Jurkat, Clone E6-1 (cell line): ENCODE data around the gene SESTD1.
"Not testable (repeated sequence)": the region's sequence is repeated elsewhere in the genome, so short reads cannot be mapped to it uniquely, and the experiment has no call there.

ENCODE experiments used
- DNase-seq: peaks from one replicate; pipeline ENCODE4 v3.0.0-alpha.2; 2011; ENCODE audit warnings: low read depth, low spot score
- H3K4me3 ChIP-seq: 2 replicates; pipeline ENCODE4 v1.5.1; 2011; ENCODE audit warnings: mild to moderate bottlenecking, low read length, control low read depth, moderate library complexity

Gene SESTD1

DNA sequence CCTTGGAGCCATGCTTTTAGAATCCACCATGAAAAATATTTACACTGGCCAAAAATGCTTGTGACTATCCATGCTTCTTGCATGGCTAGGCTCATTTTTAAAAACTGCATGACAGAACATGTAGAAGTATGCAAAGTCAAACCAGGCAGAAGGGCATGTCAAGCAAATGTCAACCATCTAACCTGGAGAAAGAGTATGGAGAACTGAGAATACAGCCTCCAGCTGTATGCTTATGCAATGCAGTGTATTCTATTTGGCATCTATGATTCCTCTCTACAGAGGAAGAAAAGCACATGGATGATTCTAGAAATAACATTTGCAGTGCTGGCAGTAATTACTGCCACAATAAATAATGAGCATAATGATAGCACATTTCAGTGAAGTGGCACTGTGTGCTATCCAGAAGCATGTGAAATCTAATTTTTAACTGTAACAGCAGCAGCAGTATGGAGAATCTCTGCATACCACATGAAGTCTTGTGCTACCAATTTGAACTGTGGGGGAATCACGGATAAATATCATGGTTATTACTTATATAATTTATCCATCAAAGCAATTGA, 127.4 kb downstream of the SESTD1 start:
- no peak for DNase-seq

GRCh38 chr2:179133016-179133415, 131.6 kb downstream of the SESTD1 start:
- DNase-seq, result no peak
- H3K4me3 ChIP-seq, result no peak overlapping the region

More for the DNA sequence above, 127.4 kb downstream of the SESTD1 start:
- H3K4me3 ChIP-seq, result no peak overlapping the region

DNA sequence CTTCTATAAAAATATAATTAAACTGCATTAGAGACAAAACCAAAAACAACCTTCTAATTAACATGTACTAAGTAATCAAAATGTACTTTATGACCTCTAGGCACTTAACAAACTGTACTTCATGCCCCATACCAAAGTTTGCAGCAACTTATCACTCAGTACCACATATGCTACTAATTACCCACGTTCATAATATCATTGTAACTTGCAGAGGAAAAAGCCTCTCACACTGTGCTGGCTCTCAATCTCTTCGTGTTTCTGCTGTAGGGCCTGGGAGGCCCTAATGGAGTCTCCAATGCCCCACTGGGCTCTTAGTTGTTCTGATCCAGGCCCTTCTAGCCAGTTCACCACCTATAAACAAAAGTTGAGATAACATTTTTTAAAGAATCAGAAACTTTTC, 132.6 kb downstream of the SESTD1 start:
- no peak for DNase-seq
- no peak overlapping the region for H3K4me3 ChIP-seq

GRCh38 chr2:179130560-179130959, 134.1 kb downstream of the SESTD1 start:
- DNase-seq, result no peak
- H3K4me3 ChIP-seq, result no peak overlapping the region

- DNase-seq, result no peak
- H3K4me3 ChIP-seq, result no peak overlapping the region
These were observed 134.9 kb downstream of the SESTD1 start for GRCh38 chr2:179129574-179130238.

GRCh38 chr2:179125404-179125803, 139.2 kb downstream of the SESTD1 start:
- no peak overlapping the region for H3K4me3 ChIP-seq
- no peak for DNase-seq

GRCh38 chr2:179124282-179124681, 140.3 kb downstream of the SESTD1 start:
- H3K4me3 ChIP-seq, result no peak overlapping the region
- no peak for DNase-seq

DNA sequence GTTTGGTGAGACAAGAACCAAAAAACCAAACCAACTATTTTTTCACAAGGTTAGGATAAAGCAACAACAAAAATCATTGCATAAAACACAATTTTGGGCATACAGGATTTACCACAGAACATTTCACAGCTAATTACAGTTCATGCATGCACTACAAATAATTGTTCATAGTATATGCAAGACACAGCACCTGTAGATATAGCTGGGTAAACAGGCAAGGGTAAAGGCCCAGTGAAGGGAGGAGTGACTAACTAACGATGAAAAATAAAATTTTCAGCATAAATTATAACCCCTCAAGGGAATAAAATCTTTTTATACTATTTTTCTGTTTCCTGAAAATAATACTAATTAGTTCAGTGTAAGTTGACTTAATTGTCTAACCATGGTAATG, 141.4 kb downstream of the SESTD1 start:
- H3K4me3 ChIP-seq, result no peak overlapping the region
- no peak for DNase-seq

DNA sequence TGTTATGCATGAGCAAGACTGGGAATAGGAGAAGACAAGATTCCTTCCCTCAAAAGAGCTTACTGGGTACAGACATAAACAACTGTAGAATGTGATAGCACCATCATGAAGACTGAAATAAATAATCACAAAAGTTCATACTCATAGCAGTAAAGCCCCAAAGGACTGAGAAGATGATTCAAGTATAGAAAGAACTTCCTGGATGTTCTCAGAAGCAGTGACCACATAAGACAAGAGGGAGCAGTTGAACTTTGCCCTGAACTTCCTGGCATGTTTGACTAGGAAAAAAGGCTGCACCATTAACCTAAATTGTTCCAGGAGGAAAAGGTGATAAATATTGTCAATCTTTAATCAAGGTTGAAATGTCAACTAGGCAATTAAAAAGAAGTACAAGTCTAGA, 156.9 kb downstream of the SESTD1 start:
- H3K4me3 ChIP-seq, result no peak overlapping the region
- no peak for DNase-seq

GRCh38 chr2:179106676-179107428, 157.8 kb downstream of the SESTD1 start:
- DNase-seq, result no peak
- no peak overlapping the region for H3K4me3 ChIP-seq

GRCh38 chr2:179106342-179106675, 158.3 kb downstream of the SESTD1 start:
- H3K4me3 ChIP-seq, result no peak overlapping the region
- no peak for DNase-seq

DNA sequence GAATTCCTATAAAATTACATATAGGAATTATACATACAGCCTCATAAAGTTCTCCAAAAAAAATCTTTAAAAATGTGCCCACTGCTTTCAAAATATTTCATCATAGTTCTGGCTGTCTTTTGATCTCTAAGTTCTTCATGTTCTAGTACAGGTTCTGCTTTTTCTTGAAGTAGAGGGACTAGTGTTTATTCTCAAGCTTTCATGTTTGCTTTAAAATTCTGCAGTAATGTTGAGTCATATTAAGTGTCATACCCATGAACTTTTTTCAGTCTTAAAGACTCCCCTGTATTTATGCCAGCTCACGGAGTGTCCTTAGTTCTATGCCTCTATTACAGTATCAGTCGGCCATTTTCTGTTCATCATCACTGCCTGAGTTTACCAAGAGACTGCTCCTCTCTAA, 159.9 kb downstream of the SESTD1 start:
- DNase-seq, result no peak
- no peak overlapping the region for H3K4me3 ChIP-seq

DNA sequence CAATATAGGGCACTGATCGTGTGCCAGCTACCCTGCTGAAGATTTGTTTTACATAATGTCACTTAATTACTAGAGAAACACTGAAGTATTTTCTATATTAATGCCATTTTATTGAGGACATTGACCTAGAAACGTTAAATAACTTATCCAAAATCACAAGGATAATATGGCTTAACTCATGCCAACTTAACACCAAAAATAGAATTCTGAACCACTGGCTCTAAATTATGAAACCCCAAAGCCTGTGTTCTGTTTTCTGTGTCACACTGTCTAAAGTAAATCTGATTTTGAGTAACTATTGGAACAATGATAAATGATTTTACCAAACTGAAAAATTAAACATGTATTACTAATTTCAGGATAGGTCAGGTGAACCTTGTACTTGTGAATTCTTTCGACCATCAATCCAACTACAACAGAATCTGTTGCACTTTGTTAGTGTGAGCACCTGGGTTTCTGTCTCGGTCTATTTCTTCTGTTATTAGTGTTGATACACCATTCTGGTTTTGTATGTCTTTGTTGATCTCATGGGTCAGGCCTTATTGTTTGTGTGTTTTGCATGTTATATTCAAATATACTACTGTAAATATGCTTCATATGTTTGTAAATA, 166.4 kb downstream of the SESTD1 start:
- H3K4me3 ChIP-seq, result no peak overlapping the region
- DNase-seq, result no peak

DNA sequence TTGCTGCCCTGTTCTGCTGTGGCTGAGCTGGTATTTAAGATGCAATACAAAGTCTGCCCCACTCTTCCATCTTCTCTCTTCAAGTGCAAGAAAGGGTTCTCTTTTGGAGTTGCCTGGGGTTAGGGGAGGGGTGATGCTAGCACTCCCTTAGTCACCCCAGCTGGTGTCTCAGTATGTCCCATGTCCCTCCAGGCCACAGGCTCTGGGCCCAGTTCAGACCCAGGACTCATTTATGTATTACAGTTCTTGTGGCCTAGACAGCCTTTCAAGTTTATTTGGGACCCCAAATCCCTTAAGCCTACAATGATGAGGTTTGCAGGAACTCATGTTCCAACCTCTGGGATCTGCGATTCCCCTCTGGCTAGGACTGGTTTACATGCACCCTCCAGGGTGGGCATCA, 167.5 kb downstream of the SESTD1 start:
- no peak overlapping the region for H3K4me3 ChIP-seq
- no peak for DNase-seq

DNA sequence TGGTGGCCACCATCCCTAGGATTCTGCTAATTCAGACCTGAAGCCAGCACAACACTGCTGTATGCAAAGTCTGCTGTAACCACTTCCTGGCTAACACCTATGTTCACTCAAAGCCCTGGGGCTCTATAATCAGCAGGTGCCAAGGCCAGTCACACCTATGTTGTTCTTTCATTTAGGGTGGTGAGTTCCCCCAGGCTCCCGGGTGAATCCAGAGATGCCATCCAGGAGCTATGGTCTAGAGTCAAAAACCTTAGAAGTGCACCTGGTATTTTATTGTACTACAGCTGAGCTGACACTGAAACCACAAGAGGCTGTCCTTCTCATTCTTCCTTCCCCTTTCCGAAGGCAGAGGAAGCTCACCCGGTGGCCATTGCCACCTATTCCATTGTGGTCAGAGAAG, 168.5 kb downstream of the SESTD1 start:
- peak; percentile 54 for DNase-seq
- H3K4me3 ChIP-seq, result no peak overlapping the region

DNA sequence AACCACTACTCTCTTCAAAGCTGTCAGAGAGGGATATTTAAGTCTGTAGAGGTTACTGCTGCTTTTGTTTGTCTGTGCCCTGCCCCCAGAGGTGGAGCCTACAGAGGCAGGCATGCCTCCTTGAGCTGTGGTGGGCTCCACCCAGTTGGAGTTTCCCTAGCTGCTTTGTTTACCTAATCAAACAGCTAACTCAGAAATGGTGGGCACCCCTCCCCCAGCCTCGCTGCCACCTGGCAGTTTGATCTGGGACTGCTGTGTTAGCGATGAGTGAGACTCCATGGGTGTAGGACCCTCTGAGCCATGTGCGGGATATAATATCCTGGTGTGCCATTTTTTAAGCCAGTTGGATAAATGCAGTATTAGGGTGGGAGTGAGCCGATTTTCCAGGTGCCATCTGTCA, 171.7 kb downstream of the SESTD1 start:
- not testable (repeated sequence) for H3K4me3 ChIP-seq
- peak; percentile 49 for DNase-seq

DNA sequence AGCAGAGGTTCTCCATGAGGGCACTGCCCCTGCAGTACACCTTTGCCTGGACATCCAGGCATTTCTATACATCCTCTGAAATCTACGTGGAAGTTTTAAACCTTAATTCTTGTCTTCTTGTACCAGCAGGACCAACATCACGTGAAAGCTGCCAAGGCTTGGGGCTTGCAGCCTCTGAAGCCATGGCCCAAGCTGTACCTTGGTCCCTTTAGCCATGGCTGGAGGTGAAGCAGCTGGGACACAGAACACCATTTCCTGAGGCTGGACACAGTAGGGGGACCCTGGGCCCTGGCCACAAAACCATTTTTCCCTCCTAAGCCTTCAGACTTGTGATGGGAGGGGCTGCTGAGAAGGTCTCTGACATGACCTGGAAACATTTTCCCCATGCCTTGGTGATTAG, 181.9 kb downstream of the SESTD1 start:
- no peak overlapping the region for H3K4me3 ChIP-seq
- DNase-seq, result no peak

DNA sequence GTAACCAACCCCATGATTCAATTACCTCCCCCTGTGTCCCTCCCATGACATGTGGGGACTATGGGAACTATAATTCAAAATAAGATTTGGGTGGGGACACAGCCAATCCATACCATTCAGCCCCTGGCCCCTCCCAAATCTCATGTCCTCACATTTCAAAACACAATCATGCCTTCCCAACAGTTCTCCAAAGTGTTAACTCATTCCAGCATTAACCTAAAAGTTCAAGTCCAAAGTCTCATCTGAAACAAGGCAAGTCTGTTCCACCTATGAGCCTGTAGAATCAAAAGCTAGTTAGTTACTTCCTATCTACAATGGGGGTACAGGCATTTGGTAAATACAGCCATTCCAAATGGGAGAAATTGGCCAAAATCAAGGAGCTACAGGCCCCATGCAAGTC, 182.7 kb downstream of the SESTD1 start:
- no peak overlapping the region for H3K4me3 ChIP-seq
- no peak for DNase-seq

DNA sequence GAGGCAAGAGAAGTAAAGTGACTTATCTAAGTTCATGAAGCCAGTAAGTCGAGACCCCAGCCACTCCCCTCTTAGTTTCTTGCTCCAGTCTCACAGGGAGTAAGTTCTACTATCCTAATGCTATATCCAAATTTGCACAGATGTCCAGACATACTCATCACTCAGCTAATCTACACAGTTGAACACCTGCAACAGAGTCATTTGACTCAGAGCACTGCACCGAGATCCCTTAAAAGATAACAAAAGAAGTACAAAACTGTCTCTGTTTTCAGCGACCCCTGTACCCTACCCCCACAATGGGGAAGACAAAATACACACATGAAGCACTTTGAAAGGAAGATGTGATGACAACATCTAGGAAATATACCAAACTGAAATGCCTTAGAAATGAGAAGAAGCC, 192.1 kb downstream of the SESTD1 start:
- peak; percentile 22 for DNase-seq

GRCh38 chr2:179071810-179072355, 192.7 kb downstream of the SESTD1 start:
- H3K4me3 ChIP-seq, result no peak overlapping the region
- DNase-seq, result no peak

More for the DNA sequence above, 192.1 kb downstream of the SESTD1 start:
- H3K4me3 ChIP-seq, result no peak overlapping the region
